Measurements from ENCODE around the gene TPP1.

DNA sequence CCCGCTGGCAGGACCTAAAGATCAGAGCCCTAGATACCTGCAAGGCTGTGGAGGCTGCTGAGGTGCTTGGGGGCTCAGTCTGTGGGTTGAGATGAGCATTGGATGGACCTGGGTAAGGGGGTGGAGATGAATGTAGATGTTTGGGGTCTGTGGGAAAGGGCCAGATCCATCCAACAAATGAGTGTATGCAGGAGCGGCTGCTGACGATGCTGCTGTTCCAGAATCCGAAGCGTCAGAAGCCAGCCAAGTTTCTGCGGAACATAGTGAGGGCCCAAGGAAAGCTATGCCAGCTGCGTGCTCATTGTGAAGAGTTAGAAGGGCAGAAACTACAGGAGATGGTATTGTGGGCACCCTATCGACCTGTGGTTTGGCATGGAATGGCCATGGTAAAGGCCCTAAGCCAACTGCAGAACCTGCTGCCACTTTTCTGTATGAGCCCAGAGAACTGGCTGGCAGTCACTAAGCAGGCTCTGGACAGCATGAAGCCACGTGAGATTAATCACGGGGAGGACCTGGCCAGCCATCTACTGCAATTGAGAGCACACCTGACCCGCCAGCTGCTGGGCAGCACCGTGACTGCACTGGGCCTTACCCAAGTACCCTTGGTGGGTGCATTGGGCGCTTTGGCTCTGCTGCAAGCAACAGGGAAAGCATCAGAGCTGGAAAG is 52.4 kb downstream of the TPP1 start:
- TF ChIP-seq, protein P1, sequence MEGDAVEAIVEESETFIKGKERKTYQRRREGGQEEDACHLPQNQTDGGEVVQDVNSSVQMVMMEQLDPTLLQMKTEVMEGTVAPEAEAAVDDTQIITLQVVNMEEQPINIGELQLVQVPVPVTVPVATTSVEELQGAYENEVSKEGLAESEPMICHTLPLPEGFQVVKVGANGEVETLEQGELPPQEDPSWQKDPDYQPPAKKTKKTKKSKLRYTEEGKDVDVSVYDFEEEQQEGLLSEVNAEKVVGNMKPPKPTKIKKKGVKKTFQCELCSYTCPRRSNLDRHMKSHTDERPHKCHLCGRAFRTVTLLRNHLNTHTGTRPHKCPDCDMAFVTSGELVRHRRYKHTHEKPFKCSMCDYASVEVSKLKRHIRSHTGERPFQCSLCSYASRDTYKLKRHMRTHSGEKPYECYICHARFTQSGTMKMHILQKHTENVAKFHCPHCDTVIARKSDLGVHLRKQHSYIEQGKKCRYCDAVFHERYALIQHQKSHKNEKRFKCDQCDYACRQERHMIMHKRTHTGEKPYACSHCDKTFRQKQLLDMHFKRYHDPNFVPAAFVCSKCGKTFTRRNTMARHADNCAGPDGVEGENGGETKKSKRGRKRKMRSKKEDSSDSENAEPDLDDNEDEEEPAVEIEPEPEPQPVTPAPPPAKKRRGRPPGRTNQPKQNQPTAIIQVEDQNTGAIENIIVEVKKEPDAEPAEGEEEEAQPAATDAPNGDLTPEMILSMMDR (IDR thresholded peaks at IDR 0.05; ENCODE audit: low read depth, low read length): no peak
- TF ChIP-seq POLR2A (IDR thresholded peaks at IDR 0.05; ENCODE audit: extremely low read depth, insufficient read length): no peak

All from NB4 (cell line).